ENCODE data around the gene TRAPPC2L.

Gene TRAPPC2L

GRCh38 chr16:88866151-88866920 lies 9.4 kb downstream of the TRAPPC2L start, which contains the start of gene PABPN1L:
Gene PABPN1L (minus strand): TSS chr16:88866660. CDS start chr16:88866606, 54 bp downstream.
- no peak for TF ChIP-seq CTCF (conservative IDR thresholded peaks at IDR 0.05; ENCODE audit: low read depth, low read length)
- DNase-seq (ENCODE audit: low read depth), result no peak
- H3K4me3 ChIP-seq (ENCODE audit: low read depth, low read length), result no peak within 1 kb of the TSS

GRCh38 chr16:88867581-88868246 lies 10.8 kb downstream of the TRAPPC2L start:
- no peak for DNase-seq (ENCODE audit: low read depth)
- H3K4me3 ChIP-seq (ENCODE audit: low read depth, low read length), result no peak overlapping the region
- TF ChIP-seq CTCF (conservative IDR thresholded peaks at IDR 0.05; ENCODE audit: low read depth, low read length), result no peak

- no peak overlapping the region for H3K4me3 ChIP-seq (ENCODE audit: low read depth, low read length)
- TF ChIP-seq CTCF (conservative IDR thresholded peaks at IDR 0.05; ENCODE audit: low read depth, low read length), result no peak
- no peak for DNase-seq (ENCODE audit: low read depth)
Observed at GRCh38 chr16:88868974-88869672, 12.2 kb downstream of the TRAPPC2L start.

GRCh38 chr16:88869673-88869980 lies 12.7 kb downstream of the TRAPPC2L start:
- TF ChIP-seq CTCF (conservative IDR thresholded peaks at IDR 0.05; ENCODE audit: low read depth, low read length), result no peak
- no peak for DNase-seq (ENCODE audit: low read depth)
- no peak overlapping the region for H3K4me3 ChIP-seq (ENCODE audit: low read depth, low read length)

GRCh38 chr16:88870608-88871348 lies 13.9 kb downstream of the TRAPPC2L start:
- TF ChIP-seq CTCF (conservative IDR thresholded peaks at IDR 0.05; ENCODE audit: low read depth, low read length), result no peak
- no peak for DNase-seq (ENCODE audit: low read depth)
- H3K4me3 ChIP-seq (ENCODE audit: low read depth, low read length), result no peak overlapping the region

GRCh38 chr16:88871349-88871702 lies 14.4 kb downstream of the TRAPPC2L start:
- TF ChIP-seq CTCF (conservative IDR thresholded peaks at IDR 0.05; ENCODE audit: low read depth, low read length), result no peak
- DNase-seq (ENCODE audit: low read depth), result no peak
- no peak overlapping the region for H3K4me3 ChIP-seq (ENCODE audit: low read depth, low read length)
